Suppressor macrophage (primary cell): Measurements from ENCODE around the gene VWA8.
A peak's percentile ranks its signal among the peaks of the same experiment; 100 is the strongest.

Experiments used
- DNase-seq, 4 experiments: peaks; one replicate each; pipeline ENCODE4 v3.0.0-alpha.2; 2020 to 2022

Gene VWA8

DNA sequence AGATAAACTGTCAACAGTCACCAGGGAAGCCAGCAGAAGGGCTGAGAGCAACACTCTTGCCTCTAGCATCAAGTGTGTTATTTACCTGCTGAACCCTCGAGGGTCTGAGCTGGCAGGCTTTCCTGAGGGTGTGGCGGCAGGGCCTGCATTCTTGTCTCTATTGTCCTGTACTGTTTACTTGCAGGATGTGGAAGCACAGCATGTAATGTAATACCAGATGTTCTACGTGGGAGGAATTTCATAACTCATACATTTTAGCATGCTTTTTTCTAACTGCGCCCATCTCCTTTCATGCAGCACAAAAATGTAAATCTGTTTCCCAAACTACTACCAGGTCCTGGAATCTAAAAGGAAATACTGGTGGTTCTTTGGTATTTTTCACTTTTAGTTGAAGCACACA is 350.5 kb downstream of the VWA8 start:
- DNase-seq: peak in 2 of 4 experiments; percentile 28 to 49

GRCh38 chr13:41609828-41610227 is 351.1 kb downstream of the VWA8 start:
- DNase-seq: no peak

DNA sequence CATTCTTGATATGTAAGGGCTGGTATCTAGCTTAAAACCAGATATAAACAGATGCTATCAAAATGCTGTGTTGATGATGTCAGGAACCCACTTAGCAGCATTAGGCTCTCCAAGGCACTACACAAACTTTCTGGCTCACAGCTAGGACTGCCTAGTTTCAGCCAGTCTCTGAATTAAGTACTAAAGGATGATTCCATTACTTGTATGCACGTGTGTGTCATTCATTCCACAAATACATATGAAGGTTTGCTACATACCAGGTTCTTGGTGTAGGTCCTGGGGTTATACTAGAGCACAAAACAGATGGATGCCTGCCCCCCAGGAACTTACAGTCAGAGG is 352.1 kb downstream of the VWA8 start:
- DNase-seq: no peak

GRCh38 chr13:41608111-41608838 is 352.6 kb downstream of the VWA8 start:
- no peak for DNase-seq

- DNase-seq: no peak
Observed at GRCh38 chr13:41606646-41607045, 354.3 kb downstream of the VWA8 start.

- DNase-seq: peak in 2 of 4 experiments; percentile 4 to 17
Observed at GRCh38 chr13:41605319-41606285, 355.3 kb downstream of the VWA8 start.

DNA sequence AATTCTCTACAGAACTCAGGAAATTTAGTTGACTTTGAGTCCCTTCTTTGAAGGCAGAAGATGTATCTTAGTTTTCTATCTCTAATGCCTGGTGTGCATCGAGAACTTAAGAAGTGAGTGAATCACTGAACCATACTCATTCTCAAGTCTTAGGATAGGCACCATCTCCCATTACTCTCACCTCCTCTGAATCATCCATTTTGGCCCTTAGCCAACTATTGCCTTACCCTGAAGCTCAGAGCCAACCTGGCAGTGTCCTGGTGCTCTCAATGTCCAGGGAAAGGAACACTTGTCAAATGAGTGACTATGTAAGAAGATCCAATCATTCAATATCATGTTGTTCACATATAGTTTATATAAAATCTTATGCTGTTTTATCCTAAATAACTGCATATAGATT is 357.0 kb downstream of the VWA8 start:
- peak in 1 of 4 experiments; percentile 8 for DNase-seq

- no peak for DNase-seq
Observed at GRCh38 chr13:41601718-41602445, 359.0 kb downstream of the VWA8 start.

DNA sequence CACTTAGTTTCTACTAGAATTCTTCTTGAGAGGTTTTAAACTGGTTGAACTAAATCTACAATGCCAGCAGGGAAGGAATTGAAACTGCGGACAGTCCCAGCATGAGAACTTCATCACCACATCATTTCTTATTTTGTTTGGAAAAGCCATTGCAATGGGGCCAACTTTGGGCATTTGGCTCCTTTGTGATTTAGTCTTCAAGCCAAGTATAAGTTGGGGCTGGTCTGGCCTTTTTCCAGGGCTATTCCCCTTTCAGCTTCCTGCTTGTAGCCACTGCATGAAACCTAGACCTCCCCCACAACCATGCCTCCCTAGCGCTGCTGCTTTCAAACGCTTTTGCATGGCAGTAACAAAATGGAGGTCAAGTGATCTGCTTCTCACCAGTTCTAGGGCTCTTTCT is 361.3 kb downstream of the VWA8 start:
- DNase-seq: no peak

GRCh38 chr13:41597348-41598041 is 363.4 kb downstream of the VWA8 start:
- DNase-seq: no peak

DNA sequence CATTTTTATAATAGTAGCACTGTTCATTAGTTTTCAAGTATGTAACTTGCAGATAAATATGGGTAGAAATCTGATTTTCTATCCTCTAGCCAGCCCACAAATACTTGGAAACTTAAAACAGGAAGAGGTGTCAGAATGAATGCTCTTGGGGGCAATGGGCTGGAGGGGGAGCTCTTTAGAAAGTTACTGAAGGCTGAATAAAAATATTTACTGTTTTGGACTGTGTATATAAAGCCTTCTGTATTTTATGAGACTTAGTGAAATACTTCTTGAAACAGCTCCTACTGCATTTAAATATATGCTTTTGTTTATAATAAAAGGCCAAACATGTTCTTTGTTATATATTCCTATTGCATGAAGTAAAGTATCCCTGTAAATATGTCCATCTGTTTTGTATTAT is 364.7 kb downstream of the VWA8 start:
- no peak for DNase-seq

DNA sequence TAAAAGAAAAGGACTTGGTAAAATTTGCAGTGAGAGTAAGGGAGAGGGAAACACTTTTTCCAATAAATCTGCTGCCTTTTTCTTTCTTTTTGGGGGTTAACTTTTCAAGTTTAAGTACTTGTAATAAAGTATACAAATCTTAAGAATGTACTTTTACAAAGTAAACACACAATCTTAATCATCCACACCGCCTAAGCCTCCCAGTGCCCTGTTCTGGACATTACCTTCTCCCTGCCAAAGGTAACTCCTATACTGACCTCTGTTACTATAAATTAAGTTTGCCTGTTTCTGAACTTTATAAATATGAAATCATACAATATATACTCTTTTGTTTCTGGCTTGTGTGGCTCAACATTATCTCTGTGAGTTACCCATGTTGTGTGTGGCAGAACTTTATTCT is 365.6 kb downstream of the VWA8 start:
- DNase-seq: no peak

DNA sequence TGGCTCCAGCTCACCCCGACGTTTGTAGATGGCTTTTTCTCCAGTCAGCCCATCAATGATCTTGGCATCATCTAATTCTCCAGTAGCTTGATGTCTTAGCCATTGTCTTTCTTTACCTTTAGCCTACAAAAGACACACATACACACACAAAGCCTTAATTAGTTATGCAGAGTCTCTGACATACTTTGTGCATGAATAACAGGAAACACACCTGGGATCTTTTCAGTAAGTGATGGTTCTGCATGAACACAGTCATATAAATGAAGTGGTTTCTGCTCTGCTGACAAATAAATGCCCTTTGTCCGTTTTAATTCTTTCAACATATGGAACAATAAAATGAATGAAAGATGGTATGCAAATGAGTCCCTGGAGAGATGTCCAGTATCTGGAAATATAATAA is 370.3 kb downstream of the VWA8 start:
- DNase-seq: no peak

DNA sequence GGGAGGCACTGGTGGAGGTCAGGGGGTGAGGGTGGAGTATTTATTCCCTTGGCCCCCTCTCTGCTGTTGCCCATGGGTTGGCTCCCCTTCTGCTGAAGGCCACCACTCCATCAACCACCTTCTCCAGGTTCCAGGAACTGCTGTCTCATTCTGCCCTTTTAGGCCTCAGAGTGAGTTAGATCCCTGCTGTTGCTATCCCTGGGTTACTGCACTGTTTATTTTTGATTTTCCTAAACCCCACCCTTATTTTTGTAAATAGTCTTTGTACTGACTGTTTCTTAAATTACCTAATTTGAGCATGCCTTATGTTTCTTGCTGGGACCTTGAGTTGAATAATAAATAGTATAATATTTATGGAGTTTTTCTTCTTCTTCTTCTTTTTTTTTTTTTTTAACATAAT is 370.8 kb downstream of the VWA8 start:
- no peak for DNase-seq

DNA sequence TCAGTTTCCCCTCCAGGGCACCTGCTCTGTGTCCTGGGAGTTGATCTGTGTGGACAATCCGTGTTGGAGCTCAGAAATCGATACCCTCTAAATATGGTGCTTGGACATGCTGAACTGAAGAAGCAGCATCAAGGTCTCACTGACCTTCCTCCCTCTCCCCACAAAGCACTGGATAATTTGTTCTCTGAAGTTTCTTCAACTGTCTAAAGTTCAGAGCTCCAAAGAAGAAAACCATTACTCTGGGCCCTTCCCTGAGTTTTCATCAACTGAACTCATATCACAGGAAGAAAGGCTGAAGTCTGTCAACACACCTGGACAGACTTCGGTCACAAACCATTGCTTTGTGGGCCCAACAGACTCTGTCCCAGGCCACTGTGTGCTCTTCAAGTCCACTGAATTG is 371.5 kb downstream of the VWA8 start:
- DNase-seq: no peak

GRCh38 chr13:41588899-41589298 is 372.0 kb downstream of the VWA8 start:
- DNase-seq: peak; percentile 55 to 85 (median 62)

DNA sequence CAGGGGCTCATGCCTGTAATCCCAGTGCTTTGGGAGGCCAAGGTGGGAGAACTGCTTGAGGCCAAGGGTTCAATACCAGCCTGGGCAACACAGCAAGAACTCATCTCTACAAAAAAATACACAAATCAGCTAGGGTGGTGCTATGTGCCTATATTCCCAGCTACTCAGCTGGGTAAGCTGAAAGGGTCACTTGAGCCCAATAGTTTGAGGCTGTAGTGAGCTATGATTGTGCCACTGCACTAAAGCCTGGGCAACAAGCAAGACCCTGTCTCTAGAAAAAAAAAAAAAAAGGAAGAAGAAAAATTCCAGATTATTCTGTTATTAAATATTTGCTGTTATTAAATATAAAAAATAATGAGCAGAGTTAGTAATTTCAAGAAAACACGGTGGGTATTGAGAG is 372.5 kb downstream of the VWA8 start:
- DNase-seq: no peak

DNA sequence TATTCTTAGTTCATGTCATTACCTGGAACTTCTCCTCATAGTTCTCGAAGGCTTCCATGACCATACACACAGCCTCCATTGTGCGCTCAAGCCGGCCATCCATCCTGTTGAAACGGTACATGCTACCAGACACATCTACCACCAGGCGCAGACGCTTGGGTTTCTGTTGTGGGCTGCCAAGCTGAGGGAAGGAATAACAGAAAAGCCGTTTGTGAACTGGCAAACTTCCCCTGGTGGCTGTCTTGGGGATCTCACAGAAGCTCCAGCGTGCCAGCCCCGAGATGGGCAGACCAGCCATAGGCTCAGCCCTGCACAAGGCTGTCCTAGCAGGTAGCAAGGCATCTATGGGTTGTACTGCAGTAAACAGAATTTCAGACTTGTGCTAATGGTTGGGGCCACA is 373.4 kb downstream of the VWA8 start:
- no peak for DNase-seq

GRCh38 chr13:41586216-41586615 is 374.7 kb downstream of the VWA8 start:
- DNase-seq: no peak

- DNase-seq: no peak
Observed at GRCh38 chr13:41582027-41582463, 378.9 kb downstream of the VWA8 start.

DNA sequence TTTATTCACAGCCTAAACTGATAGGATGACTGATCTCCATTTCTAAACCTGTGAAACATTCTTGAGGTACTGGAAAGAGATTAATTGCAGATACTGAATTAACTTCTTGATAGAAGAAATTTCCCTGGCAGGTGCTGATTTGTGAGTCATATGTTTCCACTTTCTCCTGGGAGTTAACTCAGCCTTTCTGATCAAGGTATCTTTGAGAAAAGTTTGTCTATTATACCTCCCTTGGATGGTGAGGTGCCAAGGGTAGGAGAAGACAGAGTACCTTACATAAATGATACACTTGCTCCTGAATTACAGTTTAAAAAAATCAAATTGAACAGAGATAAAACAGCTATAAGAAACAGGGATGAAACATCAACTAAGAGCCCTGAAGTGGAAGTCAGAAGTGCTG is 380.6 kb downstream of the VWA8 start:
- DNase-seq: no peak

GRCh38 chr13:41579881-41580280 is 381.0 kb downstream of the VWA8 start:
- no peak for DNase-seq

- no peak for DNase-seq
Observed at GRCh38 chr13:41579168-41579567, 381.7 kb downstream of the VWA8 start.
